ENCODE data around the gene YY1. TPM values are rescaled to one million over a fixed set of nuclear protein-coding genes. Genes with fewer than 3 reads are reported as not detected.

Gene YY1
- total and polyA plus RNA-seq, 2 of the 4 experiments (the other 2 are of a cell fraction): 21.7 to 29.9 TPM

DNA sequence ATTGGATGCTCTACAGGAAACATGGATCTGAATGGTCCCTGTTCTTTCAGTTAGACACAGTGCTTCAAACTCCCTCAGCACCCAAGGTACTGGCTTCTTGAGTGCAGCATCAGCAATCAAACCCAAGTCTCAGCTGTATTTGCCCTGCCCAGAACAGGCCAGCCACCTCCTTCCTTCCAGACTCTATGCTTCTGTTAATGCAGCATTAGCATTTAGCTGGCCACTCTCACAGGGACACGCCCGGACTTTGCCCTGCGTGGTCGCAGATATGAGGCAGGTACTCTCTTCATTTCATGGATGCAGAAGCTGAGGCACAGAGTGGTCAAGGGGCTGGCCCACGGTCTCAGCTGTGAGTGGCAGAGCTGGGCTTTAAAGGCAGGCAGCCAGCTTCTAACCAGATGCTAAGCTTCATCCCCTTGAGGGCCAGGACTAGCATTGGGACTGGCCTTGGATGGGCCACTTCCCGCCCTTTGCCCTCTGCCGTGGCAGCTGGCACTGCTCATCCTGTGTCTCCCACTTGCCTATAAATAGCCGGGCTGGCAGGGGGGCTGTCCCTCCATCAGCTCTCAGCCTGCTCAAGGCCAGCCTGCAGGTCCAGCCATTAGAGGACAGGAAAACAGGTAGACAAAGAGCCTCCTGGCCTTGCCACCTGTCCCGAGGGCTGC is 82.7 kb downstream of the YY1 start:
- CTCF ChIA-PET: no interaction called here
- WGBS, 2 experiments (ENCODE audit: extremely low coverage in 2 of 2, insufficient read length in 1 of 2): 83% methylated on average over 3 of the region's 9 CpGs; no CpG with 5 or more reads in 1 of the 2 experiments
- H3K27me3 ChIP-seq (ENCODE audit: control insufficient read depth, insufficient read depth, low read length): no peaks in the 10 kb centered on the region; the same call in 1 of the 2 replicates
- no peak overlapping the region for H4K5ac ChIP-seq (ENCODE audit: low read depth, low read length)
- POLR2A ChIA-PET (ENCODE audit: unreplicated experiment): interaction anchor here (1.0 kb wide), 1 partner anchor 9 kb away, joined by 3 read pairs; no protein-coding TSS in a partner anchor
- no peak overlapping the region for H3K4ac ChIP-seq (ENCODE audit: low read depth, low read length)
- DNase-seq (no peak), ATAC-seq (ENCODE audit: low read depth) (no peak)
- H2AK9ac ChIP-seq (replicated peaks; ENCODE audit: low read depth, low read length, poor library complexity): peak overlapping the region; percentile 61
- H3K27ac ChIP-seq (ENCODE audit: insufficient read depth, low read length): no peak overlapping the region
- no peak overlapping the region for H2BK5ac ChIP-seq (ENCODE audit: low read depth, low read length, poor library complexity, severe bottlenecking)
- H4K91ac ChIP-seq (ENCODE audit: insufficient read depth, low read depth, low read length): no peak overlapping the region
- in situ Hi-C loops (cut with MboI; ENCODE audit: low sequenced_read_pairs) (no loop called here), intact Hi-C loops (cut with micrococcal nuclease) (no loop called here), dilution Hi-C loops (cut with HindIII; ENCODE audit: low sequenced_read_pairs, unreplicated experiment) (no loop called here)
- no peak overlapping the region for H2AK5ac ChIP-seq (ENCODE audit: low read depth, low read length)
- no peak overlapping the region for H2BK120ac ChIP-seq (ENCODE audit: low read depth, low read length)
- H4K20me1 ChIP-seq (ENCODE audit: insufficient read depth, low read length): no peaks in the 10 kb centered on the region
- no peak overlapping the region for H3K14ac ChIP-seq (replicated peaks; ENCODE audit: low read depth, low read length)
- no peak overlapping the region for H2BK15ac ChIP-seq (ENCODE audit: low read depth, low read length)
- no peaks in the 10 kb centered on the region for H3K4me1 ChIP-seq (ENCODE audit: control insufficient read depth, insufficient read depth, low read length)
- no peak overlapping the region for H3K4me2 ChIP-seq (ENCODE audit: low read depth, low read length)
- H4K8ac ChIP-seq (ENCODE audit: low read depth in 2 of 2, low read length in 2 of 2): no peak overlapping the region
- H3K4me3 ChIP-seq (ENCODE audit: insufficient read depth, low read depth, low read length): no peak overlapping the region
- H3K23ac ChIP-seq (ENCODE audit: low read depth, low read length): no peak overlapping the region
- no peaks in the 10 kb centered on the region for H3K36me3 ChIP-seq (ENCODE audit: control insufficient read depth, insufficient read depth, low read length)
- H3K56ac ChIP-seq (ENCODE audit: extremely low read depth, insufficient read depth, low read length): no peak overlapping the region
- TF ChIP-seq BHLHE40 (IDR thresholded peaks at IDR 0.05; ENCODE audit: low read depth, low read length): no peak
- no peak for TF ChIP-seq CEBPB (IDR thresholded peaks at IDR 0.05; ENCODE audit: low read depth, low read length)
- TF ChIP-seq, protein P1, sequence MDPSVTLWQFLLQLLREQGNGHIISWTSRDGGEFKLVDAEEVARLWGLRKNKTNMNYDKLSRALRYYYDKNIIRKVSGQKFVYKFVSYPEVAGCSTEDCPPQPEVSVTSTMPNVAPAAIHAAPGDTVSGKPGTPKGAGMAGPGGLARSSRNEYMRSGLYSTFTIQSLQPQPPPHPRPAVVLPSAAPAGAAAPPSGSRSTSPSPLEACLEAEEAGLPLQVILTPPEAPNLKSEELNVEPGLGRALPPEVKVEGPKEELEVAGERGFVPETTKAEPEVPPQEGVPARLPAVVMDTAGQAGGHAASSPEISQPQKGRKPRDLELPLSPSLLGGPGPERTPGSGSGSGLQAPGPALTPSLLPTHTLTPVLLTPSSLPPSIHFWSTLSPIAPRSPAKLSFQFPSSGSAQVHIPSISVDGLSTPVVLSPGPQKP (IDR thresholded peaks at IDR 0.05; ENCODE audit: borderline replicate concordance, low read depth, low read length): no peak
- TF ChIP-seq MAFK (IDR thresholded peaks at IDR 0.05; ENCODE audit: low read depth, low read length): no peak
- TF ChIP-seq SMC3 (IDR thresholded peaks at IDR 0.05; ENCODE audit: low read depth, low read length): no peak
- H3K79me1 ChIP-seq (ENCODE audit: low read depth in 1 of 2, low read length in 2 of 2): no peaks in the 10 kb centered on the region
- H2AFZ ChIP-seq (replicated peaks; ENCODE audit: low read length, poor library complexity): no peak overlapping the region
- no peaks in the 10 kb centered on the region for H3K9me3 ChIP-seq (ENCODE audit: control insufficient read depth, insufficient read depth, low read length)
- no peak overlapping the region for H3K18ac ChIP-seq (ENCODE audit: low read depth, low read length)
- H3K9ac ChIP-seq (ENCODE audit: low read depth, low read length): no peak overlapping the region
- no peak overlapping the region for H2BK20ac ChIP-seq (ENCODE audit: low read depth, low read length)
- no TSS peak for BruUV-seq (replicated peaks)
- H3K9me1 ChIP-seq (ENCODE audit: insufficient read depth, low read length): no peaks in the 10 kb centered on the region
